GM19043 (cell line): Measurements from ENCODE around the gene CLEC16A.

ENCODE experiments used
- ATAC-seq: cut with Tn5 transposase; IDR thresholded peaks from one replicate; pipeline ENCODE4 v1.9.1; 2021; ENCODE audit warnings: low read depth; ENCODE audit not compliant: unreplicated experiment

Gene CLEC16A

GRCh38 chr16:11181899-11182279, 237.5 kb downstream of the CLEC16A start:
- ATAC-seq, result no peak

- no peak for ATAC-seq
Observed at GRCh38 chr16:11182411-11182810, 238.0 kb downstream of the CLEC16A start.

GRCh38 chr16:11183035-11183812, 238.9 kb downstream of the CLEC16A start:
- peak; percentile 42 for ATAC-seq

- no peak for ATAC-seq
Observed at GRCh38 chr16:11183951-11184350, 239.6 kb downstream of the CLEC16A start.

- no peak for ATAC-seq
Observed at GRCh38 chr16:11187522-11188023, 243.2 kb downstream of the CLEC16A start.

GRCh38 chr16:11188801-11189740, 244.7 kb downstream of the CLEC16A start:
- no peak for ATAC-seq

GRCh38 chr16:11190588-11191560, 246.5 kb downstream of the CLEC16A start:
- no peak for ATAC-seq

- no peak for ATAC-seq
Observed at GRCh38 chr16:11191665-11192064, 247.3 kb downstream of the CLEC16A start.

GRCh38 chr16:11193494-11193893, 249.1 kb downstream of the CLEC16A start:
- no peak for ATAC-seq

- no peak for ATAC-seq
Observed at GRCh38 chr16:11194913-11195312, 250.5 kb downstream of the CLEC16A start.

- no peak for ATAC-seq
Observed at GRCh38 chr16:11196286-11196828, 252.0 kb downstream of the CLEC16A start.

GRCh38 chr16:11198375-11198774, 254.0 kb downstream of the CLEC16A start:
- no peak for ATAC-seq

GRCh38 chr16:11198828-11199227, 254.5 kb downstream of the CLEC16A start:
- no peak for ATAC-seq

GRCh38 chr16:11200592-11200991, 256.2 kb downstream of the CLEC16A start:
- no peak for ATAC-seq

- ATAC-seq, result no peak
Observed at GRCh38 chr16:11201498-11202259, 257.3 kb downstream of the CLEC16A start.

GRCh38 chr16:11202260-11203091, 258.1 kb downstream of the CLEC16A start:
- no peak for ATAC-seq

- ATAC-seq, result no peak
Observed at GRCh38 chr16:11203111-11203623, 258.8 kb downstream of the CLEC16A start.

- ATAC-seq, result no peak
Observed at GRCh38 chr16:11204513-11205047, 260.2 kb downstream of the CLEC16A start.
